ENCODE data around the gene TBPL1.

- no peak for TF ChIP-seq POLR2AphosphoS5 (IDR thresholded peaks at IDR 0.05; ENCODE audit: low read depth, low read length)
- TF ChIP-seq TAF1 (IDR thresholded peaks at IDR 0.05; ENCODE audit: low read depth, low read length), result no peak
- TF ChIP-seq POLR2A (IDR thresholded peaks at IDR 0.05; ENCODE audit: low read depth, low read length), result no peak
- no peak for TF ChIP-seq POU2F2 (IDR thresholded peaks at IDR 0.05; ENCODE audit: low read depth, low read length)
Measured at GRCh38 chr6:134022650-134023049, 69.6 kb downstream of the TBPL1 start.

Measured in GM12891 (cell line).